C4-2B (cell line): ENCODE results near the gene POTEC.
"Not testable (repeated sequence)": the region's sequence is repeated elsewhere in the genome, so short reads cannot be mapped to it uniquely, and the experiment has no call there.

Source experiments
- CTCF ChIP-seq: fragments of 450-650 bp; conservative IDR thresholded peaks from 2 replicates; pipeline ENCODE4 v1.5.1; 2017; ENCODE audit warnings: mild to moderate bottlenecking
- ZFX ChIP-seq: fragments of 450-650 bp; IDR thresholded peaks from 2 replicates; pipeline ENCODE4 v1.6.1; 2017

DNA sequence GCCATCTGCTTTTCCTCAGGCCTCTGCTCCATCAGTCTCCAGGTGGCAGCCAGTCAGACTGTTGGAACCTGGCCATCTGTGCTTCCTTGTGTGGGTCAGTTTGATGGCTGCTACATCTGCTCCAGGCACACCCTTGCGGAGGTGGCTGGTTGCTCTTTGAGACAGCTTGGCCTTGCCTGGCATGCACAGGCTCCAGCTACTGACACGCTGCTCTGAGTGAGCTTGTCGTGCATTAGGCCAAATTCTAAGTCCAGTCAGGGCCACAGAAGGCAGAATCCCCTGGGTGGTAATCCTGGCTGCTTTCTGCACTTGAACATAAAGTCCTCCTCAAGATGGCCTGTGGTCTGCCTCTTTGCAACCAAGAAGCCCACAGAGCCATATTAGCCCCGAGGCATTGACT is 41.5 kb downstream of the POTEC start:
- TF ChIP-seq CTCF, ZFX: not testable (repeated sequence)
